Natural killer cell (primary cell): ENCODE results near the gene MPO. TPM values are rescaled to one million over a fixed set of nuclear protein-coding genes. Genes with fewer than 3 reads are reported as not detected.

ENCODE experiments used
- ATAC-seq, 3 donors: fragments of 150-1000 bp in 2 of 3; fragments of 200-7000 bp in 1 of 3; cut with Tn5 transposase; 1 replicate in 1 of 3; 2 replicates in 2 of 3; pipeline ENCODE4 v1.10.0; 2021; ENCODE audit warnings: mild to moderate bottlenecking in 2 of 3, moderate library complexity in 2 of 3
- DNase-seq, 2 donors: peaks; one replicate each; pipeline versions ENCODE4 v3.0.0 to v3.0.0-alpha.2; 2013 to 2021; ENCODE audit warnings: mixed read lengths in 1 of 2
- H3K27ac ChIP-seq: one replicate; pipeline ENCODE4 v1.5.1; 2013; ENCODE audit warnings: mild to moderate bottlenecking, low read length
- H3K27me3 ChIP-seq: one replicate; pipeline ENCODE4 v1.6.1; 2013; ENCODE audit warnings: low read length; ENCODE audit not compliant: control insufficient read depth, insufficient read depth
- H3K36me3 ChIP-seq: one replicate; pipeline ENCODE4 v1.6.1; 2013; ENCODE audit warnings: low read length; ENCODE audit not compliant: control insufficient read depth, insufficient read depth
- H3K4me1 ChIP-seq: one replicate; pipeline ENCODE4 v1.6.1; 2013; ENCODE audit warnings: low read length; ENCODE audit not compliant: control insufficient read depth, insufficient read depth
- H3K4me3 ChIP-seq: one replicate; pipeline ENCODE4 v1.5.1; 2013; ENCODE audit warnings: low read length
- H3K9me3 ChIP-seq: one replicate; pipeline ENCODE4 v1.6.1; 2013; ENCODE audit warnings: low read length; ENCODE audit not compliant: control insufficient read depth, insufficient read depth
- H3K27ac Mint-ChIP-seq, 2 donors: one replicate each; pipeline ENCODE4 v1.8.0; 2022; ENCODE audit warnings: mild to moderate bottlenecking in 2 of 2, mixed read lengths in 2 of 2, moderate library complexity in 1 of 2
- H3K27me3 Mint-ChIP-seq, 2 donors: one replicate each; pipeline ENCODE4 v1.8.0; 2022; ENCODE audit warnings: low read depth in 2 of 2, mixed read lengths in 2 of 2
- H3K36me3 Mint-ChIP-seq: one replicate; pipeline ENCODE4 v1.8.0; 2022; ENCODE audit warnings: mixed read lengths
- H3K4me1 Mint-ChIP-seq, 2 donors: one replicate each; pipeline ENCODE4 v1.8.0; 2022; ENCODE audit warnings: mixed read lengths in 2 of 2
- H3K4me3 Mint-ChIP-seq: one replicate; pipeline ENCODE4 v1.8.0; 2022; ENCODE audit warnings: mild to moderate bottlenecking, moderate library complexity, mixed read lengths
- H3K9me3 Mint-ChIP-seq, 2 donors: one replicate each; pipeline ENCODE4 v1.8.0; 2022; ENCODE audit warnings: mixed read lengths in 2 of 2
- WGBS: methylation state at CpG from one replicate; pipeline ENCODE4 v1.1.7; 2013; ENCODE audit warnings: missing lambda C conversion rate; ENCODE audit not compliant: insufficient coverage; 5-methylcytosine and 5-hydroxymethylcytosine counted together
- intact Hi-C: fragments of 100-400 bp; cut with micrococcal nuclease; formaldehyde crosslinking; loops from one replicate; pipeline ENCODE4 v1.14.2; 2022
- total RNA-seq, 4 donors: library from RNA; stranded (reverse); fragments of 120-200 nt in 1 of 4; gene quantifications; one replicate each; pipeline versions ENCODE4 v1.2.3 to v1.2.4, GENCODE V29; 2013 to 2022
- TF ChIP-seq, protein P1 (sequence below): fragments of 200-600 bp; IDR thresholded peaks from one replicate; pipeline ENCODE4 v1.8.0; 2022; ENCODE audit warnings: antibody characterized with exemption

Gene MPO
- total RNA-seq, 3 donors from 2014 or later (not counting 1 experiment from before 2014, with no cell fraction given): 1.8 to 1.9 TPM; not detected in 1

DNA sequence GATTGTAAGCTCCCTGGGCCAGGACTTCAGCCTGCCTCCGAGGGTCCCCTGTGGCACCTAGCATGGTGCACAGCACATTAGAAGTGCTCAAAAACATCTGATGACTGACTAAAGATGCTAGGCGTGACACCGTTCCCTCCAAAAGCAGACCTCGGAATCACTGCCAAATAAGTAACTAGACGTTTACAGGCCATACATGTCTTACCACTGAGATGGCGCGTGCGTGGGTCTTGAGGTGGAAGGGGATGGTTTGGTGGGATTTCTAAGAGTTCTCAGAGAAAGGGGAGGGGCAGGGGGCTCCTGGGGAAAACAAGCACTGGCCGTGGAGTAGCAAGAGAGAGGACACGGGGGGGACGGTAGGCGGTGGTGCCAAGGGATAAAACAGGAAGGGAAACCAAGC, 12.4 kb downstream of the MPO start:
- DNase-seq (no peak), ATAC-seq (no peak)
- no peak overlapping the region for H3K27ac Mint-ChIP-seq
- no peak overlapping the region for H3K27ac ChIP-seq
- TF ChIP-seq, protein P1, sequence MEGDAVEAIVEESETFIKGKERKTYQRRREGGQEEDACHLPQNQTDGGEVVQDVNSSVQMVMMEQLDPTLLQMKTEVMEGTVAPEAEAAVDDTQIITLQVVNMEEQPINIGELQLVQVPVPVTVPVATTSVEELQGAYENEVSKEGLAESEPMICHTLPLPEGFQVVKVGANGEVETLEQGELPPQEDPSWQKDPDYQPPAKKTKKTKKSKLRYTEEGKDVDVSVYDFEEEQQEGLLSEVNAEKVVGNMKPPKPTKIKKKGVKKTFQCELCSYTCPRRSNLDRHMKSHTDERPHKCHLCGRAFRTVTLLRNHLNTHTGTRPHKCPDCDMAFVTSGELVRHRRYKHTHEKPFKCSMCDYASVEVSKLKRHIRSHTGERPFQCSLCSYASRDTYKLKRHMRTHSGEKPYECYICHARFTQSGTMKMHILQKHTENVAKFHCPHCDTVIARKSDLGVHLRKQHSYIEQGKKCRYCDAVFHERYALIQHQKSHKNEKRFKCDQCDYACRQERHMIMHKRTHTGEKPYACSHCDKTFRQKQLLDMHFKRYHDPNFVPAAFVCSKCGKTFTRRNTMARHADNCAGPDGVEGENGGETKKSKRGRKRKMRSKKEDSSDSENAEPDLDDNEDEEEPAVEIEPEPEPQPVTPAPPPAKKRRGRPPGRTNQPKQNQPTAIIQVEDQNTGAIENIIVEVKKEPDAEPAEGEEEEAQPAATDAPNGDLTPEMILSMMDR: no peak
- H3K4me1 ChIP-seq: no peaks in the 10 kb centered on the region
- no peak overlapping the region for H3K4me3 ChIP-seq
- no peaks in the 10 kb centered on the region for H3K9me3 Mint-ChIP-seq
- WGBS: 84% methylated on average over 12 of the region's 12 CpGs
- no peaks in the 10 kb centered on the region for H3K36me3 ChIP-seq
- H3K4me3 Mint-ChIP-seq: no peak overlapping the region
- no peaks in the 10 kb centered on the region for H3K4me1 Mint-ChIP-seq
- no peaks in the 10 kb centered on the region for H3K27me3 ChIP-seq
- H3K27me3 Mint-ChIP-seq: peaks cover 17 to 26% of the 10 kb centered on the region in 2 donors
- H3K9me3 ChIP-seq: no peaks in the 10 kb centered on the region
- no peaks in the 10 kb centered on the region for H3K36me3 Mint-ChIP-seq
- intact Hi-C loops: no loop called here

- TF ChIP-seq, protein P1: no peak
- DNase-seq: no peak
- Mint-ChIP-seq H3K36me3 (no peaks in the 10 kb centered on the region), H3K27ac (no peak overlapping the region), H3K9me3 (no peaks in the 10 kb centered on the region), H3K4me3 (no peak overlapping the region), H3K27me3 (peaks cover 21 to 33% of the 10 kb centered on the region in 2 donors), H3K4me1 (no peaks in the 10 kb centered on the region)
- no peak overlapping the region for H3K27ac ChIP-seq
- intact Hi-C loops: no loop called here
- H3K27me3 ChIP-seq: no peaks in the 10 kb centered on the region
- WGBS: 87% methylated on average over 22 of the region's 22 CpGs
- ATAC-seq: no peak
- H3K9me3 ChIP-seq: no peaks in the 10 kb centered on the region
- no peaks in the 10 kb centered on the region for H3K36me3 ChIP-seq
- no peaks in the 10 kb centered on the region for H3K4me1 ChIP-seq
- H3K4me3 ChIP-seq: no peak overlapping the region
Measured at GRCh38 chr17:58267347-58268324, 13.1 kb downstream of the MPO start.

DNA sequence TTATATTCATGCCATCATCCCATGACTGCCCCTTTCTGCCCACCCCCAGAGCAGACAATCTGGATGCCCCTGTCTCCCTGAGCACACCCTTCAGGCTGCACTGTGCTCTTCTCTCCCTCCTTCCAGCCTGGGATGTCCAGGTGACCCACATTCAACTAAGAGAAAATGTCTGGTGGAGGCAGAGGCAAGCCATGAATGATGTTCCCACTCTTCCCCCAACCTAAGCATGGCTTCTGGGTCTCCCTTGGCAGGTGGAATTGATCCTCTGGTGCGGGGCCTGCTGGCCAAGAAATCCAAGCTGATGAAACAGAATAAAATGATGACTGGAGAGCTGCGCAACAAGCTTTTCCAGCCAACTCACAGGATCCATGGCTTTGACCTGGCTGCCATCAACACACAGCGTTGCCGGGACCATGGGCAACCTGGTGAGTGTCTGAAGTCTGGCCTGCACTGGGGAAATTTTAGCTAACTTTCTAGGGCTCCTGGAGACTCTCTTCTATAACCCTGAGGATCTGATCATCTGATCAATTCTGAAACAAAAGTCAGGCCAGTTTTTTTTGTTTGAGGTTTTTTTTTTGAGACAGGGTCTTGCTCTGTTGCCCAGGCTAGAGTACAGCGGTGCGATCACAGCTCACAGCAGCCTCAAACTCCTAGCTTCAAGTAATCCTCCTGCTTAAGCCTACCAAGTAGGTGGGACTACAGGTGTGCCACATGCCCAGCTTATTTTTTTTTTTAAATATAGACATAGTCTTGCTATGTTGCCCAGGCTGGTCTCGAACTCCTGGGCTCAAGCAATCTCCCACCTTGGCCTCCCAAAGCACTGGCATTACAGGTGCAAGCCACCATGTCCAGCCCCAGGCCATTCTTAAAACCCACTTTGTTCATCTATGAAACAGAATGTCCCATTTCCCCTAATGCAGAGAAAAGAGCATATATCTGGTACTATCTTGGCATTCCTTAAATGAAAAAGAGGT, 14.5 kb downstream of the MPO start:
- intact Hi-C loops: no loop called here
- no peaks in the 10 kb centered on the region for H3K4me1 ChIP-seq
- H3K27me3 ChIP-seq: peaks cover 6% of the 10 kb centered on the region
- DNase-seq (no peak), ATAC-seq (no peak)
- H3K9me3 Mint-ChIP-seq: no peaks in the 10 kb centered on the region
- H3K4me3 ChIP-seq: no peak overlapping the region
- no peak overlapping the region for H3K27ac ChIP-seq
- WGBS: 92% methylated on average over 7 of the region's 7 CpGs
- H3K36me3 ChIP-seq: no peaks in the 10 kb centered on the region
- H3K27ac Mint-ChIP-seq: no peak overlapping the region
- no peaks in the 10 kb centered on the region for H3K4me1 Mint-ChIP-seq
- TF ChIP-seq, protein P1: no peak
- H3K36me3 Mint-ChIP-seq: no peaks in the 10 kb centered on the region
- H3K27me3 Mint-ChIP-seq: peaks cover 31 to 47% of the 10 kb centered on the region in 2 donors
- H3K9me3 ChIP-seq: no peaks in the 10 kb centered on the region
- no peak overlapping the region for H3K4me3 Mint-ChIP-seq
